RWPE1 (cell line): ENCODE results near the gene VLDLR.

ENCODE experiments used
- CTCF ChIA-PET: fragments of 350-600 bp; sonication (Branson Sonifier 250); formaldehyde crosslinking; extraction: SDS; loops from one replicate; lab custom pipeline; 2021; lab: Yijun Ruan, JAX
- POLR2A ChIA-PET: fragments of 400-600 bp; formaldehyde crosslinking; extraction: SDS; loops from one replicate; lab custom pipeline; 2020; ENCODE audit warnings: antibody characterized with exemption; ENCODE audit not compliant: low non-redundant PET; lab: Yijun Ruan, JAX
- DNase-seq: peaks from one replicate; pipeline ENCODE4 v3.0.0; 2012; ENCODE audit warnings: low spot score
- H3K27ac ChIP-seq: fragments of 450-650 bp; 2 replicates; pipeline ENCODE4 v1.5.1; 2017
- CTCF ChIP-seq: fragments of 450-650 bp; conservative IDR thresholded peaks from 2 replicates; pipeline ENCODE4 v1.5.1; 2017; ENCODE audit warnings: low read depth, mild to moderate bottlenecking

The VLDLR gene

GRCh38 chr9:2603621-2604020 lies 18.0 kb upstream of the VLDLR start:
- CTCF ChIA-PET, result no interaction called here
- POLR2A ChIA-PET, result no interaction called here
- no peak overlapping the region for H3K27ac ChIP-seq
- DNase-seq, result no peak
- no peak for TF ChIP-seq CTCF

- POLR2A ChIA-PET, result no interaction called here
- CTCF ChIA-PET, result no interaction called here
- TF ChIP-seq CTCF, result no peak
Measured at GRCh38 chr9:2605246-2605645, 16.3 kb upstream of the VLDLR start.

GRCh38 chr9:2608276-2608675 lies 13.3 kb upstream of the VLDLR start:
- CTCF ChIA-PET, result no interaction called here
- TF ChIP-seq CTCF, result no peak
- no peak for DNase-seq
- POLR2A ChIA-PET, result no interaction called here
- H3K27ac ChIP-seq, result no peak overlapping the region

More at GRCh38 chr9:2605246-2605645, 16.3 kb upstream of the VLDLR start:
- no peak for DNase-seq
- no peak overlapping the region for H3K27ac ChIP-seq

GRCh38 chr9:2610985-2611384 lies 10.6 kb upstream of the VLDLR start:
- CTCF ChIA-PET, result interaction anchor here (0.6 kb wide), 1 partner anchor 214 kb away, joined by 4 read pairs; no protein-coding TSS in a partner anchor
- no peak for TF ChIP-seq CTCF
- H3K27ac ChIP-seq, result no peak overlapping the region
- POLR2A ChIA-PET, result no interaction called here
- DNase-seq, result no peak

GRCh38 chr9:2611961-2612360 lies 9.6 kb upstream of the VLDLR start:
- CTCF ChIA-PET, result no interaction called here
- H3K27ac ChIP-seq, result no peak overlapping the region
- DNase-seq, result no peak
- POLR2A ChIA-PET, result no interaction called here
- TF ChIP-seq CTCF, result no peak

GRCh38 chr9:2613730-2614271 lies 7.8 kb upstream of the VLDLR start:
- POLR2A ChIA-PET, result no interaction called here
- TF ChIP-seq CTCF, result no peak
- CTCF ChIA-PET, result no interaction called here
- no peak overlapping the region for H3K27ac ChIP-seq
- no peak for DNase-seq
